ENCODE results near the gene ALG12. TPM values are rescaled to one million over a fixed set of nuclear protein-coding genes. Genes with fewer than 3 reads are reported as not detected.

ALG12 gene
- total RNA-seq, 3 donors from 2014 or later (not counting 1 experiment from before 2014, with no cell fraction given): 17.2 to 22.7 (median 19.2) TPM

DNA sequence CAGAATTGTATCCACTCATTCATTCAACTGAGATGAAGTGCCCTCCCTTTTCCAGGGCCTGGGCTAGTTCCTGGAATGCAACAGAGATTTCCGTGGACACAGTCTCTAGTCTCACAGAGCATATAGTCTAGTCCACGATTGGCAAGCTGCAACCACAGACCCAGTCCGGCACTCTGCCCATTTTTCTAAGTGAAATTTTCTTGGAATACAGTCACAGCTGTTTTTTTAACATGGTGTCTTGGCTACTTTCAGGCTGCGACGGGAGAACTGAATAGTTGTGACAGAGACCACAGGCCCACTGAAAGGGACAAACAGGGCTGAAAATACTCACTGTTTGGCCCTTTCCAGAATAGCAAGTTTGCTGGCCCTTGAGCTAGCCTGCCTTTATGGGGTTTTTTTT lies 29.2 kb downstream of the ALG12 start:
- intact Hi-C loops (cut with micrococcal nuclease): no loop called here
- peaks cover 19% of the 10 kb centered on the region for H3K36me3 Mint-ChIP-seq
- peaks cover 25% of the 10 kb centered on the region for H3K36me3 ChIP-seq (ENCODE audit: control insufficient read depth, insufficient read depth, low read length)

GRCh38 chr22:49887702-49888101 lies 30.5 kb downstream of the ALG12 start:
- no peak overlapping the region for H3K27ac Mint-ChIP-seq
- 97% methylated on average over 9 of the region's 9 CpGs for WGBS (ENCODE audit: insufficient coverage)
- no peak overlapping the region for H3K4me3 ChIP-seq (ENCODE audit: low read length)
- peaks cover 28% of the 10 kb centered on the region for H3K36me3 ChIP-seq (ENCODE audit: control insufficient read depth, insufficient read depth, low read length)
- peaks cover 11% of the 10 kb centered on the region for H3K4me1 ChIP-seq (ENCODE audit: control insufficient read depth, insufficient read depth, low read length)
- no peak overlapping the region for H3K27ac ChIP-seq (ENCODE audit: low read length)
- DNase-seq (no peak), ATAC-seq (no peak)
- H3K4me1 Mint-ChIP-seq: peaks cover 14 to 25% of the 10 kb centered on the region in 2 donors
- H3K4me3 Mint-ChIP-seq: no peak overlapping the region
- peaks cover 19% of the 10 kb centered on the region for H3K36me3 Mint-ChIP-seq
- H3K27me3 ChIP-seq (ENCODE audit: control insufficient read depth, insufficient read depth, low read length): no peaks in the 10 kb centered on the region
- no peaks in the 10 kb centered on the region for H3K27me3 Mint-ChIP-seq (ENCODE audit: low read depth in 2 of 2)
- no peak for TF ChIP-seq CTCF (IDR thresholded peaks at IDR 0.05)
- H3K9me3 ChIP-seq (ENCODE audit: control insufficient read depth, insufficient read depth, low read length): peaks cover 2% of the 10 kb centered on the region
- intact Hi-C loops (cut with micrococcal nuclease): no loop called here
- H3K9me3 Mint-ChIP-seq: no peaks in the 10 kb centered on the region

More for the DNA sequence above, 29.2 kb downstream of the ALG12 start:
- Histone ChIP-seq H3K27ac (ENCODE audit: low read length) (no peak overlapping the region), H3K27me3 (ENCODE audit: control insufficient read depth, insufficient read depth, low read length) (no peaks in the 10 kb centered on the region), H3K4me3 (ENCODE audit: low read length) (no peak overlapping the region), H3K9me3 (ENCODE audit: control insufficient read depth, insufficient read depth, low read length) (peaks cover 2% of the 10 kb centered on the region), H3K4me1 (ENCODE audit: control insufficient read depth, insufficient read depth, low read length) (peaks cover 11% of the 10 kb centered on the region)
- Mint-ChIP-seq H3K4me3 (no peak overlapping the region), H3K27me3 (ENCODE audit: low read depth in 2 of 2) (no peaks in the 10 kb centered on the region), H3K27ac (no peak overlapping the region), H3K4me1 (peaks cover 10 to 16% of the 10 kb centered on the region in 2 donors), H3K9me3 (no peaks in the 10 kb centered on the region)
- WGBS (ENCODE audit: insufficient coverage): over 99% methylated on average over 5 of the region's 5 CpGs
- no peak for TF ChIP-seq CTCF (IDR thresholded peaks at IDR 0.05)
- DNase-seq (no peak), ATAC-seq (no peak)

- Mint-ChIP-seq H3K4me3 (no peak overlapping the region), H3K27ac (peak overlapping the region in 1 of 2 donors; percentile 65), H3K36me3 (peaks cover 19% of the 10 kb centered on the region), H3K4me1 (peaks cover 20 to 32% of the 10 kb centered on the region in 2 donors), H3K27me3 (ENCODE audit: low read depth in 2 of 2) (no peaks in the 10 kb centered on the region), H3K9me3 (no peaks in the 10 kb centered on the region)
- TF ChIP-seq CTCF (IDR thresholded peaks at IDR 0.05): no peak
- DNase-seq (no peak), ATAC-seq (peak in 2 of 3 donors; percentile 5 to 52)
- H3K27me3 ChIP-seq (ENCODE audit: control insufficient read depth, insufficient read depth, low read length): no peaks in the 10 kb centered on the region
- WGBS (ENCODE audit: insufficient coverage): 89% methylated on average over 14 of the region's 14 CpGs
- peaks cover 28% of the 10 kb centered on the region for H3K36me3 ChIP-seq (ENCODE audit: control insufficient read depth, insufficient read depth, low read length)
- no peak overlapping the region for H3K4me3 ChIP-seq (ENCODE audit: low read length)
- H3K9me3 ChIP-seq (ENCODE audit: control insufficient read depth, insufficient read depth, low read length): peaks cover 2% of the 10 kb centered on the region
- peaks cover 11% of the 10 kb centered on the region for H3K4me1 ChIP-seq (ENCODE audit: control insufficient read depth, insufficient read depth, low read length)
- H3K27ac ChIP-seq (ENCODE audit: low read length): no peak overlapping the region
- intact Hi-C loops (cut with micrococcal nuclease): no loop called here
Measured at GRCh38 chr22:49887064-49887451, 31.2 kb downstream of the ALG12 start.
